Nephron (organoid): Measurements from ENCODE around the gene GNB2.
"Not testable (repeated sequence)": the region's sequence is repeated elsewhere in the genome, so short reads cannot be mapped to it uniquely, and the experiment has no call there.

Experiments
- H3K27ac Mint-ChIP-seq, 3 experiments: 2 replicates each; pipeline ENCODE4 v1.8.0; 2020; ENCODE audit warnings: mixed read lengths in 3 of 3, mild to moderate bottlenecking in 2 of 3, moderate library complexity in 1 of 3
- H3K27me3 Mint-ChIP-seq: 2 replicates; pipeline ENCODE4 v1.8.0; 2021; ENCODE audit warnings: low read depth, mild to moderate bottlenecking, moderate library complexity, mixed read lengths
- H3K36me3 Mint-ChIP-seq: 2 replicates; pipeline ENCODE4 v1.8.0; 2020; ENCODE audit warnings: low read depth, mixed read lengths
- H3K4me1 Mint-ChIP-seq: 2 replicates; pipeline ENCODE4 v1.8.0; 2020; ENCODE audit warnings: mixed read lengths
- H3K4me3 Mint-ChIP-seq, 3 experiments: 2 replicates each; pipeline ENCODE4 v1.8.0; 2020; ENCODE audit warnings: mild to moderate bottlenecking in 3 of 3, mixed read lengths in 3 of 3, moderate library complexity in 2 of 3
- H3K9me3 Mint-ChIP-seq: 2 replicates; pipeline ENCODE4 v1.8.0; 2020; ENCODE audit warnings: mixed read lengths
- CTCF ChIP-seq, 3 experiments: fragments of 200-600 bp; sonication (generic); IDR thresholded peaks; one replicate each; pipeline ENCODE4 v1.5.0; 2021; ENCODE audit warnings: antibody characterized with exemption in 3 of 3; ENCODE audit not compliant: unreplicated experiment in 3 of 3

The GNB2 gene

GRCh38 chr7:100720279-100720670 is 46.7 kb downstream of the GNB2 start, which contains the start of gene EPO:
Gene EPO, plus strand, starts transcription at chr7:100720468. Its CDS starts 513 bp downstream, at chr7:100720981.
- TF ChIP-seq CTCF (IDR thresholded peaks at IDR 0.05; ENCODE audit: unreplicated experiment in 3 of 3) = no peak
- Mint-ChIP-seq H3K27me3 (peaks cover 78% of the 10 kb centered on the region), H3K4me1 (no peaks in the 10 kb centered on the region), H3K9me3 (peaks cover 15% of the 10 kb centered on the region), H3K36me3 (peaks cover 5% of the 10 kb centered on the region), H3K27ac (no peak within 1 kb of the TSS), H3K4me3 (peak within 1 kb of the TSS in 2 of 3 experiments; percentile 23 to 50)

- TF ChIP-seq CTCF (IDR thresholded peaks at IDR 0.05; ENCODE audit: unreplicated experiment in 3 of 3) = no peak
- Mint-ChIP-seq H3K9me3 (peaks cover 15% of the 10 kb centered on the region), H3K27ac (no peak overlapping the region), H3K4me1 (no peaks in the 10 kb centered on the region), H3K4me3 (peak overlapping the region in 1 of 3 experiments; percentile 50), H3K36me3 (peaks cover 5% of the 10 kb centered on the region), H3K27me3 (peaks cover 81% of the 10 kb centered on the region)
Observed at GRCh38 chr7:100720671-100721504, 47.3 kb downstream of the GNB2 start.

GRCh38 chr7:100721505-100721812 is 47.9 kb downstream of the GNB2 start:
- H3K9me3 Mint-ChIP-seq = peaks cover 15% of the 10 kb centered on the region
- TF ChIP-seq CTCF (IDR thresholded peaks at IDR 0.05; ENCODE audit: unreplicated experiment in 3 of 3) = no peak
- H3K36me3 Mint-ChIP-seq = peaks cover 5% of the 10 kb centered on the region
- H3K27ac Mint-ChIP-seq = no peak overlapping the region
- peaks cover 80% of the 10 kb centered on the region for H3K27me3 Mint-ChIP-seq
- peak overlapping the region in 1 of 3 experiments; percentile 35 for H3K4me3 Mint-ChIP-seq
- H3K4me1 Mint-ChIP-seq = no peaks in the 10 kb centered on the region

GRCh38 chr7:100722480-100723212 is 49.1 kb downstream of the GNB2 start:
- peaks cover 83% of the 10 kb centered on the region for H3K27me3 Mint-ChIP-seq
- peaks cover 5% of the 10 kb centered on the region for H3K36me3 Mint-ChIP-seq
- H3K4me3 Mint-ChIP-seq = no peak overlapping the region
- no peak for TF ChIP-seq CTCF (IDR thresholded peaks at IDR 0.05; ENCODE audit: unreplicated experiment in 3 of 3)
- peaks cover 15% of the 10 kb centered on the region for H3K9me3 Mint-ChIP-seq
- no peak overlapping the region for H3K27ac Mint-ChIP-seq
- H3K4me1 Mint-ChIP-seq = no peaks in the 10 kb centered on the region

GRCh38 chr7:100723732-100724275 is 50.3 kb downstream of the GNB2 start:
- H3K4me3 Mint-ChIP-seq = no peak overlapping the region
- H3K36me3 Mint-ChIP-seq = peaks cover 4% of the 10 kb centered on the region
- H3K9me3 Mint-ChIP-seq = peaks cover 3% of the 10 kb centered on the region
- H3K27ac Mint-ChIP-seq = no peak overlapping the region
- no peak for TF ChIP-seq CTCF (IDR thresholded peaks at IDR 0.05; ENCODE audit: unreplicated experiment in 3 of 3)
- no peaks in the 10 kb centered on the region for H3K4me1 Mint-ChIP-seq
- H3K27me3 Mint-ChIP-seq = peaks cover 83% of the 10 kb centered on the region

GRCh38 chr7:100724364-100724763 is 50.8 kb downstream of the GNB2 start:
- H3K4me3 Mint-ChIP-seq, H3K36me3 Mint-ChIP-seq, H3K27ac Mint-ChIP-seq, H3K9me3 Mint-ChIP-seq, H3K4me1 Mint-ChIP-seq: not testable (repeated sequence)
- peaks cover 81% of the 10 kb centered on the region for H3K27me3 Mint-ChIP-seq
